ENCODE measurements around the gene DCAF8L2.

DNA sequence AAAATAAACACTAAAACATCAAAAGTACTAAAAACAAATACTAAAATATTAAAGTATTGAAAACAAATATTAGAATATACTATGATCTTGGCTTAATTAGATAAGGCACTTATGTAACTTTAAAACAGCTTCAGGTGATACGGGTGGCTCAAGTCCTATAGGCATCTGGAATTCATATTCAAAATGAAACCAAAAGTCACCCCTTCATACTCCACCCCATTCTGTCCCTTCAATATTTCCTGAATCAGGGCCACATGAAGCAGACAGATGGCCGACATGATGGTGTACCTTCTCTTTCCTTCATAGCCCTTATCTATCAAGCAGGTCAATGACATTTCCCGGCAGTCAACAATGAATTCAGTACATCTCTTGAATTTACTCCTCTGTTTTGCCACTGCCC lies 145.8 kb downstream of the DCAF8L2 start:
- TF ChIP-seq, protein P1, sequence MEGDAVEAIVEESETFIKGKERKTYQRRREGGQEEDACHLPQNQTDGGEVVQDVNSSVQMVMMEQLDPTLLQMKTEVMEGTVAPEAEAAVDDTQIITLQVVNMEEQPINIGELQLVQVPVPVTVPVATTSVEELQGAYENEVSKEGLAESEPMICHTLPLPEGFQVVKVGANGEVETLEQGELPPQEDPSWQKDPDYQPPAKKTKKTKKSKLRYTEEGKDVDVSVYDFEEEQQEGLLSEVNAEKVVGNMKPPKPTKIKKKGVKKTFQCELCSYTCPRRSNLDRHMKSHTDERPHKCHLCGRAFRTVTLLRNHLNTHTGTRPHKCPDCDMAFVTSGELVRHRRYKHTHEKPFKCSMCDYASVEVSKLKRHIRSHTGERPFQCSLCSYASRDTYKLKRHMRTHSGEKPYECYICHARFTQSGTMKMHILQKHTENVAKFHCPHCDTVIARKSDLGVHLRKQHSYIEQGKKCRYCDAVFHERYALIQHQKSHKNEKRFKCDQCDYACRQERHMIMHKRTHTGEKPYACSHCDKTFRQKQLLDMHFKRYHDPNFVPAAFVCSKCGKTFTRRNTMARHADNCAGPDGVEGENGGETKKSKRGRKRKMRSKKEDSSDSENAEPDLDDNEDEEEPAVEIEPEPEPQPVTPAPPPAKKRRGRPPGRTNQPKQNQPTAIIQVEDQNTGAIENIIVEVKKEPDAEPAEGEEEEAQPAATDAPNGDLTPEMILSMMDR (IDR thresholded peaks at IDR 0.05; ENCODE audit: low read depth, low read length), result no peak
- TF ChIP-seq POLR2A (IDR thresholded peaks at IDR 0.05; ENCODE audit: extremely low read depth, insufficient read length), result no peak
